GM15510 (cell line): ENCODE data around the gene ZAR1L.

Experiments
- POLR2A ChIP-seq: IDR thresholded peaks from 3 replicates; pipeline ENCODE4 v1.6.1; 2011; ENCODE audit warnings: borderline replicate concordance; ENCODE audit not compliant: insufficient read length; ENCODE audit errors: extremely low read depth

Gene ZAR1L, protein sequence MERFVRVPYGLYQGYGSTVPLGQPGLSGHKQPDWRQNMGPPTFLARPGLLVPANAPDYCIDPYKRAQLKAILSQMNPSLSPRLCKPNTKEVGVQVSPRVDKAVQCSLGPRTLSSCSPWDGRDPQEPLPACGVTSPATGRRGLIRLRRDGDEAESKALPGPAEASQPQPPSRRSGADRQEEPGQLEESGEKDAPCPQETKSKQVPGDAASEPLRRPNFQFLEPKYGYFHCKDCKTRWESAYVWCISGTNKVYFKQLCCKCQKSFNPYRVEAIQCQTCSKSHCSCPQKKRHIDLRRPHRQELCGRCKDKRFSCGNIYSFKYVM

DNA sequence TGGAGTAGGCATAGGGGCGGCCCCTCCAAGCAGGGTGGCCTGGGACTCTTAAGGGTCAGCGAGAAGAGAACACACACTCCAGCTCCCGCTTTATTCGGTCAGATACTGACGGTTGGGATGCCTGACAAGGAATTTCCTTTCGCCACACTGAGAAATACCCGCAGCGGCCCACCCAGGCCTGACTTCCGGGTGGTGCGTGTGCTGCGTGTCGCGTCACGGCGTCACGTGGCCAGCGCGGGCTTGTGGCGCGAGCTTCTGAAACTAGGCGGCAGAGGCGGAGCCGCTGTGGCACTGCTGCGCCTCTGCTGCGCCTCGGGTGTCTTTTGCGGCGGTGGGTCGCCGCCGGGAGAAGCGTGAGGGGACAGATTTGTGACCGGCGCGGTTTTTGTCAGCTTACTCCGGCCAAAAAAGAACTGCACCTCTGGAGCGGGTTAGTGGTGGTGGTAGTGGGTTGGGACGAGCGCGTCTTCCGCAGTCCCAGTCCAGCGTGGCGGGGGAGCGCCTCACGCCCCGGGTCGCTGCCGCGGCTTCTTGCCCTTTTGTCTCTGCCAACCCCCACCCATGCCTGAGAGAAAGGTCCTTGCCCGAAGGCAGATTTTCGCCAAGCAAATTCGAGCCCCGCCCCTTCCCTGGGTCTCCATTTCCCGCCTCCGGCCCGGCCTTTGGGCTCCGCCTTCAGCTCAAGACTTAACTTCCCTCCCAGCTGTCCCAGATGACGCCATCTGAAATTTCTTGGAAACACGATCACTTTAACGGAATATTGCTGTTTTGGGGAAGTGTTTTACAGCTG, at the start of gene ZAR1L, which contains the start of gene BRCA2:
ZAR1L (minus strand) TSS at position 126 of the 790 bp plus-strand sequence. CDS start 3,438 bp downstream, outside the sequence.
BRCA2 (plus strand) TSS at position 271 of the 790 bp plus-strand sequence. CDS start 953 bp downstream, outside the sequence.
- TF ChIP-seq POLR2A = peak; percentile 98

DNA sequence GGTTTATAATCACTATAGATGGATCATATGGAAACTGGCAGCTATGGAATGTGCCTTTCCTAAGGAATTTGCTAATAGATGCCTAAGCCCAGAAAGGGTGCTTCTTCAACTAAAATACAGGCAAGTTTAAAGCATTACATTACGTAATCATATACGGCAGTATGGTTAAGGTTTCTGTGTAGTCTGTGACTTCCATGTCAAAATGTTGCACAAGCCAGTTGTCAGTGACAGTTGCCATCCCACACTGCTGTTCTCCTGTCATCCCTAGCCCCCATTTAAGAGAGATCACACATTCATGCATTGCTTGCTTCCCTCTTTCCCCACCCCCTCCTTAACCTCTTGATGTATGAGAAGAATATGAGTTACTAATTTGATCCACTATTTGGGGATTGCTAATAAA, 47.4 kb upstream of the ZAR1L start:
- no peak for TF ChIP-seq POLR2A

DNA sequence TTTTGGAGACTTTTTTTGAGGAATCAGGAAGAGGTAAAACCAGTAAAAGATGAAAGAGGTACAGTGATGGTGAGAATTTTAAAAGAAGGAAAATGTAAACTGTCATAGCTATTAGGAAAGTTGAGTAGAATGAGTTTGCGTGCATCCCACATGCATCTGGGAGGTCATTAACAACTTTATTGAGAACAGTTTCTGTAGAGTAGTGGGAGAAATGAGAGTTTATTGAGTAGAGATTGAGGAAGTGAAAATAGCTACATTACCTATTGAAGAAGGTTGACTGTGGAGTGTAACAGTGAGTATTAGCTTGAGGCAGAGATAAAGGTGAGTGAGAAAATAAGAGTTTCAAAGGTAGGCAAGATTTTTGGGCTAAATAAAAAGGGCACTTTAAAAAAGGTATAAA, 38.9 kb upstream of the ZAR1L start:
- TF ChIP-seq POLR2A = no peak

DNA sequence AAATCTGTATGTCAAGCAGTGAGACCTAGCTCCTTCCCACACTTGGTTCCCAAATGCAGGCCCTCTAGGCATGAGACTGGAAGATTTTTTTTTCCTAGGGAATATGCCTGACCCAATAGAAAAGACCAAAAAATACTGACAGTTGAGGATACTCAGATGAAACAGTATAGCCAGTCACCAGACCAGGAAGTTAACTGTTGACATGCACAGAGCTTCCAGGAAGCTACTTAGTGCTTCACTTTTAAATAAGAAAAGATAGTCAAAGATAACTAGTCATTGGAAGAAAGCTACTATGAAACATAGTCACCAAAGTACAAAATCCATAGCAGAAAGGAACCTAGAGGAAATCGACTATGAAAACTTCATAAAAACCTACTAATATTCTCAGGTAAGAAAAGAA, 32.5 kb upstream of the ZAR1L start:
- no peak for TF ChIP-seq POLR2A

DNA sequence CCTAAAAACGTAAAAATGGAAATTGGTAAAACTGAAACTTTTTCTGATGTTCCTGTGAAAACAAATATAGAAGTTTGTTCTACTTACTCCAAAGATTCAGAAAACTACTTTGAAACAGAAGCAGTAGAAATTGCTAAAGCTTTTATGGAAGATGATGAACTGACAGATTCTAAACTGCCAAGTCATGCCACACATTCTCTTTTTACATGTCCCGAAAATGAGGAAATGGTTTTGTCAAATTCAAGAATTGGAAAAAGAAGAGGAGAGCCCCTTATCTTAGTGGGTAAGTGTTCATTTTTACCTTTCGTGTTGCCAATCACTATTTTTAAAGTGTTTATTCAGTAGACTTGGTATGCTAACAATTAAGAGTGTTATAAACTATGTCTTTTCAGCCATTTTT, 25.8 kb upstream of the ZAR1L start:
- no peak for TF ChIP-seq POLR2A

DNA sequence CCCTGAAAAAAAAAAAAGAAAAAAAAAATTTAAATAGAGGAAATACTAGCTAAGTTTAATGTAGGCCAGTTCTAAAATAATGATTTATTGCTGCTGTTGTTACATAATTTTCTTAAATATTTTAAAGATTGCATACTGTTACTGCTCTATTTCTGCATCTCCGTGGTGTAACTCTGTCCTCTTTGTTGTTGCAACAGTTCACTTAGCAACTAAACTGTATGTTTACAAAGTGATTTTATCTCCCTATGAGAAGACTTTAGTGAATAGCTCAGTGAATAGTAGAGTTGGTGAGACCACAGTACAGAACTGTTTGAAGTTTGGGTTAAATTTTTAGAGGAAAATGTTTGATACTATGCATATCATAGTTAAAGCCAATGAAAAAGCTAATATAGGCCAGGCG, 19.5 kb upstream of the ZAR1L start:
- no peak for TF ChIP-seq POLR2A

DNA sequence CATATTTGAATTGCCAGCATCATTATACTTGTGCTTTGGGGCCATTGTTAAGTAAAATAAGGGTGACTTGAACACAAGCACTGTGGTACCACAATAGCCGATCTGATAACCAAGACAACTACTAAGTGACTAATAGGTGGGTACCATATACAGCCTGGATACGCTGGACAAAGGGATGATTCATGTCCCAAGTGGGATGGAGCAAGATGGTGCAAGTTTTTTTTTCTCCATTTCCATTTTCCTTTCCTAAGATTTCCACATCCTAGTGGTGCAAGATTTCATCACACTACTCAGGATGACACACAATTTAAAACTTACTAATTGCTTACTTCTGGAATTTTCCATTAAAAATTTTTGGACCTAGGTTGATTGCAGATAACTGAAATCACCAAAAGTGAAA, 15.3 kb upstream of the ZAR1L start:
- no peak for TF ChIP-seq POLR2A

DNA sequence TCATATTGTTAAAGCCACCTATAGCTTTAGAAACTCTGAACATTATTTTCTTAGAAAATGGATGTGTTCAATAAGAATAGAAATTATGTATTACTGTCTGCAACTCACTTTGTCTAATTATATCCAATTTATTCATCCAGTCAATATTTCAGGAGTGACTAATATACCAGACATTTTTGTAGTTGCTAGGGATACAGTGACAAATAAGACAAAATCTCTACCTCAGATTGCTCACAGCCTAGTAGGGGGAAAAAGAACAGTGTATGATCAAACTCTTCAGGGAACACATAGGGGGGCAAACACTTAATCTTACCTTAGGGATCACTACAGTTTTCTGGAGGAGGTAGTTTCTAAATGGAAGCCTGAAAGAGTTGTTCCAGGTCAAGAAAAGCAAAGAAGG, 8.7 kb upstream of the ZAR1L start:
- TF ChIP-seq POLR2A = no peak

DNA sequence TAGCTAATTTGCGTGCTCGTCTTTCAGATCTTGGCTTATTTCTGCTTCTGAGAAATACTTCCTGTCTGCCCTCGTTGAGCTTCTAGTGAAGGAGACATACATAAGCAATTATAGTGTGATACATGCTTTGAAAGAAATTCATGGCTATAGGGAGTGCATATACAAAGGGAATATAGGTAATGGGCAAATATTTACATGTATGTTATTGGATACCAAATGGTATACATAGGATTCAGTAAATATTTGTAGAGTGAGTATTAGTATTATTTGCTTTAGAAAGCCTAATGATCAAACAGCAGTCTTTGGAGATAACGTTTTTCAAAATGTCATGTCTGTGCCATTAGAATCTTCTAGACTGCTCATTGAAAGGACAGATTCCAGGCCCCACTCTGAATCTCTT, 5.4 kb upstream of the ZAR1L start:
- no peak for TF ChIP-seq POLR2A

DNA sequence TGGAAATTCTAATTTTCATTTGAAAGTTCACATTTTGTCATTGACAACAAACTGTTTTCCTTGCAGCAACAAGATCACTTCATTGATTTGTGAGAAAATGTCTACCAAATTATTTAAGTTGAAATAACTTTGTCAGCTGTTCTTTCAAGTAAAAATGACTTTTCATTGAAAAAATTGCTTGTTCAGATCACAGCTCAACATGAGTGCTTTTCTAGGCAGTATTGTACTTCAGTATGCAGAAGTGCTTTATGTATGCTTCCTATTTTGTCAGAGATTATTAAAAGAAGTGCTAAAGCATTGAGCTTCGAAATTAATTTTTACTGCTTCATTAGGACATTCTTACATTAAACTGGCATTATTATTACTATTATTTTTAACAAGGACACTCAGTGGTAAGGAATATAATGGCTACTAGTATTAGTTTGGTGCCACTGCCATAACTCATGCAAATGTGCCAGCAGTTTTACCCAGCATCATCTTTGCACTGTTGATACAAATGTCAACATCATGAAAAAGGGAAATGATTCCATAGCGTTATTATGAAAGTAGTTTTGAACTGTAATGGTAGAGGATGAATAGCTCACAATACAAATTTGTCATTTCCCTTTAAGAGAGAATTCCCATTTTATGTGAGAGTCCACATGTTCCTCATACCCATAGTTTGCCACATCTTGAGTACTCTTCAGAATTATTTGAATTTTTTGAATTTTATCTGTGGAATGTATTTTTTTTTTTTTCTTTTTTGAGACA, 2.7 kb upstream of the ZAR1L start:
- TF ChIP-seq POLR2A = no peak

DNA sequence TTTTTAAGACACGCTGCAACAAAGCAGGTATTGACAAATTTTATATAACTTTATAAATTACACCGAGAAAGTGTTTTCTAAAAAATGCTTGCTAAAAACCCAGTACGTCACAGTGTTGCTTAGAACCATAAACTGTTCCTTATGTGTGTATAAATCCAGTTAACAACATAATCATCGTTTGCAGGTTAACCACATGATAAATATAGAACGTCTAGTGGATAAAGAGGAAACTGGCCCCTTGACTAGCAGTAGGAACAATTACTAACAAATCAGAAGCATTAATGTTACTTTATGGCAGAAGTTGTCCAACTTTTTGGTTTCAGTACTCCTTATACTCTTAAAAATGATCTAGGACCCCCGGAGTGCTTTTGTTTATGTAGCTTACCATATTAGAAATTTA, 1.3 kb upstream of the ZAR1L start:
- no peak for TF ChIP-seq POLR2A

DNA sequence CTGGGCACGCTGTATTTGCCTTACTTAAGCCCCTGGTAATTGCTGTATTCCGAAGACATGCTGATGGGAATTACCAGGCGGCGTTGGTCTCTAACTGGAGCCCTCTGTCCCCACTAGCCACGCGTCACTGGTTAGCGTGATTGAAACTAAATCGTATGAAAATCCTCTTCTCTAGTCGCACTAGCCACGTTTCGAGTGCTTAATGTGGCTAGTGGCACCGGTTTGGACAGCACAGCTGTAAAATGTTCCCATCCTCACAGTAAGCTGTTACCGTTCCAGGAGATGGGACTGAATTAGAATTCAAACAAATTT, 821 bp upstream of the ZAR1L start:
- no peak for TF ChIP-seq POLR2A

DNA sequence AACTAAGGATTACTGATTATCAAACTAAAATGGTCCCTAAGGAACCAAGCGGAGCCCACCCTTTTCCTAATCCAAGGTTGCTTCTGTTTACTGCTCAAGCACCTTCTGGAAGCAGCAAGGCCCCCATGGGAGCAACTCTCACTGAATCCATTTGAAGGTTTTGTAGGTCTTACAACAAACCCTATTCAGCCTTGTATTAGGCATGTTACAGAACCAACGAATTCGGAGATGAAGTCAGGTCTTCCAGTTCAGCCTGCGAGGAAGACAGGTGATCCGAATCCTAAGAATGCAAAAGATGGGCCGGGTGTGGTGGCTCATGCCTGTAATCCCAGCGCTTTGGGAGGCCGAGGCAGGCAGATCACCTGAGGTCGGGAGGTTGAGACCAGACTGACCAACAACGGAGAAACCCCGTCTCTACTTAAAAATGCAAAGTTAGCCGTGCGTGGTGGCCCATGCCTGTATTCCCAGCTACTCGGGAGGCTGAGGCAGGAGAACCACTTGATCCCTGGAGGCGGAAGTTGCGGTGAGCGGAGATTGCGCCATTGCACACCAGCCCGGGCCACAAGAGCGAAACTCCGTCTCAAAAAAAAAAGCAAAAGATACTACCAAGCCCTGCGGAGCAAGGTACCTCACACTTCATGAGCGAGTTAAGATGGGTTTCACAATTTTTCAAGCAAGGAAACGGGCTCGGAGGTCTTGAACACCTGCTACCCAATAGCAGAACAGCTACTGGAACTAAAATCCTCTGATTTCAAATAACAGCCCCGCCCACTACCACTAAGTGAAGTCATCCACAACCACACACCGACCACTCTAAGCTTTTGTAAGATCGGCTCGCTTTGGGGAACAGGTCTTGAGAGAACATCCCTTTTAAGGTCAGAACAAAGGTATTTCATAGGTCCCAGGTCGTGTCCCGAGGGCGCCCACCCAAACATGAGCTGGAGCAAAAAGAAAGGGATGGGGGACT, 609 bp downstream of the ZAR1L start:
- no peak for TF ChIP-seq POLR2A

DNA sequence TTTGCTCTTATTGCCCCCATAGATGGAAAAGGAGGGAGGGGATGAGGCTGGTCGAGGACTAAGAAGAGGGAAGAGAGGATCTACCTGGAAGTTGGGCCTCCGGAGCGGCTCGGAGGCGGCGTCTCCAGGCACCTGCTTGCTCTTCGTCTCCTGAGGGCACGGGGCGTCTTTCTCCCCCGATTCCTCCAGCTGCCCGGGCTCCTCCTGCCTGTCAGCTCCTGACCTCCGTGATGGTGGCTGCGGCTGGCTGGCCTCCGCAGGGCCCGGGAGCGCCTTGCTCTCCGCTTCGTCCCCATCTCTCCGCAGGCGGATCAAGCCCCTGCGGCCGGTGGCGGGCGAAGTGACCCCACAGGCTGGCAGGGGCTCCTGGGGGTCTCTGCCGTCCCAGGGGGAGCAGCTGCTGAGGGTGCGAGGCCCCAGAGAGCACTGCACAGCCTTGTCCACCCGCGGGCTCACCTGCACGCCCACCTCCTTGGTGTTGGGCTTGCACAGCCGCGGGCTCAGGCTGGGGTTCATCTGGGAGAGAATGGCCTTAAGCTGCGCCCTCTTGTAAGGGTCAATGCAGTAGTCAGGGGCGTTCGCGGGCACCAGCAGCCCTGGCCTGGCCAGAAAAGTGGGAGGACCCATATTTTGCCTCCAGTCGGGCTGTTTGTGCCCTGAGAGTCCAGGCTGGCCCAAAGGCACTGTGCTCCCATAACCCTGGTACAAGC, 3.8 kb downstream of the ZAR1L start:
- TF ChIP-seq POLR2A = no peak
